NCI-H446 (cell line): ENCODE results near the gene FFAR2.
"Not testable (repeated sequence)": the region's sequence is repeated elsewhere in the genome, so short reads cannot be mapped to it uniquely, and the experiment has no call there.

Experiments used
- DNase-seq, 2 experiments: peaks; one replicate each; lab custom pipeline; 2025; lab: John Stamatoyannopoulos, UW

FFAR2 gene

DNA sequence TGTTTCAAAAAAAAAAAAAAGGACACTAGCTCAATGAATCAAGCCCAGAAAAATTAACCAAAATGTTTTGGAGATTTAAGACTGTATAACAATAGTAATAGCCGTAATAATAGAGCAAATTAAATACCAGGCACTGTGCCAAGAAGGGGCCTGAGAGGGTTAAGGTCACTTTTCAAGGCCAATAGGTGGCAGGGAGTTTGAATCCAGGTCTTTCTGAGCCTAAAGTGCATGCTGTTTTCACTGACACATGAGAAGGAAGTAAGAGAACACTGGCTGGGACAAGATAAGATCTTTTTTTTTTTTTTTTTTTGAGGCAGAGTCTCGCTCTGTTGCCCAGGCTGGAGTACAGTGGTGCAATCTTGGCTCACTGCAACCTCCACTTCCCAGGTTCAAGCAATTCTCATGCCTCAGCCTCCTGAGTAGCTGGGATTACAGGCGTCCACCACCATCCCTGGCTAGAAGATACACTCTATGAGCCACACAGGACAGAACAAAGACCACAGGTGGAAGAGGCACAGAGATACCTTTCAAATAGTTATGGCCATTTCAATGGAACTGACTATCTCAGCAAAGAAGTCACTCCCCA, 7.7 kb downstream of the FFAR2 start:
- DNase-seq: no peak

GRCh38 chr19:35457173-35457572, 9.1 kb downstream of the FFAR2 start:
- DNase-seq: no peak

GRCh38 chr19:35458192-35458591, 10.1 kb downstream of the FFAR2 start:
- DNase-seq: no peak

GRCh38 chr19:35458731-35459391, 10.8 kb downstream of the FFAR2 start:
- DNase-seq: no peak

GRCh38 chr19:35459414-35460082, 11.5 kb downstream of the FFAR2 start:
- no peak for DNase-seq

GRCh38 chr19:35460608-35461007, 12.6 kb downstream of the FFAR2 start:
- no peak for DNase-seq

DNA sequence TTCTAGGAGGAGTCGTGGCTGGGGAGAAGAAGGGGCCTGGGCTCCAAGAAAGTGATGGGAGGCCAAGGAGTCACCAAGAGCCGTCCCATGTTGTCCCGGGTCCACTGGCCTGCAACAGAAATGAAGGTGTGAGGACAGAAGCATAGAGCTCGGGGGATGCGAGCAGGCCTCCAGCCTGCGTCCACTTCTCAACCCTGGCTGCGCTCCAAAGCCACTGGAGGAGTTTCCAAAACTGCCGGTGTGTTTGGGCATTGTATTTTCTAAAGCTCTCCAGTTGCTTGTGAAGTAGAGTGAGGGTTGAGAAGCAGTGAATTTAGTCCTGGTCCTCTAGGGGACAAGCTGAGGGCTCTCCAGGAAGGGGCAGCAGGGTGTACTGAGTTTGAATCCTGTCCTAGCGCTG, 13.0 kb downstream of the FFAR2 start:
- DNase-seq: no peak

- DNase-seq: not testable (repeated sequence)
Observed at GRCh38 chr19:35461788-35462187, 13.7 kb downstream of the FFAR2 start.

GRCh38 chr19:35462476-35462953, 14.5 kb downstream of the FFAR2 start:
- DNase-seq: no peak

DNA sequence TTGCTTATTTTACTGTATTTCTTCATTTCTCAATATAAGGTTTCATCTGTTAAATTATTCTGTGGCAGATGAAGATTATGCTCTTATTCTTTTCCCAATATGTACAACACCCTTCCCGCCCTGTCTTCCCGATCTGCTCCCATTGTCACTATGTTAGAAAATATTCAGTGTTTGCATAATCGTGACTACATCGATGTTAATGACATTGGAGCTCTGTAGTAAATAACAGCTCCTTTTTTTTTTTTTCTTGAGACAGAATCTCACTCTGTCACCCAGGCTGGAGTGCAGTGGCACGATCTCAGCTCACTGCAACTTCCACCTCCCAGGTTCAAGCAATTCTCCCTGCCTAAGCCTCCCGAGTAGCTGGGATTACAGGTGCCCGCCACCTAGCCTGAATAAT, 14.9 kb downstream of the FFAR2 start:
- DNase-seq: not testable (repeated sequence)

- no peak for DNase-seq
Observed at GRCh38 chr19:35466259-35466658, 18.2 kb downstream of the FFAR2 start.

GRCh38 chr19:35468637-35469036, 20.6 kb downstream of the FFAR2 start:
- DNase-seq: no peak

DNA sequence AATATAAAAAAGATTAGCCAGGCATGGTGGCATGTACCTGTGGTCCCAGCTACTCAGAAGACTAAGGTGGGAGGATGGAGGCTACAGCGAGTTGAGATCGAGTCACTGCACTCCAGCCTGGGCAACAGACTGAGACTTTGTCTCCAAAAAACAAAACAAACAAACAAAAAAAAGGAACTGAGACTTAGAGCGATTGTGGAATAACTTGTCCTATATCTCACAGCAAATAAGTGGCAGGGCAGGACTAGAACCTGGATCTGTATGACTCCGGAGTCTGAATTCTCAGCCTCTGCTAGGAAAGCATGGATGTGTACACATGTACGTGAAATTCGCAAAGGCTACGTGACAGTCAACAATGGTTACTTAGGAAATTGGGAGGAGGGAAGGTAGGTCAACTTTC, 22.1 kb downstream of the FFAR2 start:
- no peak for DNase-seq

DNA sequence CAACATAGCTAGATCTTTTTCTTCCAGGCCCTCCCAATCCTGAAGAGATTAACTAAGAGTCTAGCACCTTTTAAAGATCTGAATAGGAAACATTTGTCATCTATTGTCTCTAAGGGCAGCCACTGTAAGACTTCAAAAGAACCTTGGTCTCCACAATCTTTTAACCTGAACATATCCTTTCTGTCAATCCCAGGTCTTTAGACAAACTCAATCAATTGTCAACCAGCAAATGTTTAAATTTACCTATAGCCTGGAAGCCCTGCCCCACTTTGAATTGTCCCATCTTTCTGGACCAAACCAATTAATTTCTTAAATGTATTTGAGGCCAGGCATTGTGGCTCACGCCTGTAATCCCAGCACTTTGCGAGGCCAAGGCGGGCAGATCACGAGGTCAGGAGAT, 23.0 kb downstream of the FFAR2 start:
- DNase-seq: not testable (repeated sequence)

DNA sequence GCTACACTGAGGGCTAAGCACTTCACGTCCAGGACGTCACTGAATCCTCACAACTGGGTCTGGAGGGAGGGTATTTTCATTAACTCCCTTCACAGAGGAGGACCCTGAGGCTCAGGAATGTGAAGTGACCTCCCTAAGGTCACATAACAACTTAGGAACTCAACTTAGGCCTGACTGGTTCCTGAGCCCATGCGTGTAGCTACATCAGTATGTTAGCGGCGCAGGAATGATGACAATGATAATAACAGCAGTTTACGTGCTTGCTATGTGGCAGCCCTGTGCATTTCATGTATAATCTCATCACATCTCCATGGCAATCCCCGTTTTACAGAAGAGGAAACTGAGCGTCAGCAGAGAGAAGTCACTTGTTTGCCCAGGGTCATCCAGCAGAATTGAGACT, 23.9 kb downstream of the FFAR2 start:
- no peak for DNase-seq

DNA sequence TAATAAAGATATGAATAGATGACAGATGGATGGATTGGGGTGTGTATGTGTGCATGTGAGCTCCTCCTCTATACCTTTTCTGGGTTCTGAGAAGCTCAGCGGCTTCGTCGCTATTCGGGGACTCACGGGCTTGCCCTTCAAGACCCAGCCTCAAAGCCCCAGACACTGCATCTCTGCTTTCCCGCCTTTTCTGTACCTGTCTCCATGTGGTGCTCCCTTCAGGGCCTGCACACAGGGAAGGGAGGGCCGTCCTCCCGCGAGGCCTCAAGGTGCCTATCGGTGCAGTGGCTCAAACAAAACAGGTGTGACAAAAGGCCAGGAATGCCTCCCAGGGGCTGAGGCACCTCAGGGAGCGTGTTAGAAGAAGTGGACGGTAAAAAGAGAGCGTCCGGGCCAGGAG, 26.0 kb downstream of the FFAR2 start:
- no peak for DNase-seq

DNA sequence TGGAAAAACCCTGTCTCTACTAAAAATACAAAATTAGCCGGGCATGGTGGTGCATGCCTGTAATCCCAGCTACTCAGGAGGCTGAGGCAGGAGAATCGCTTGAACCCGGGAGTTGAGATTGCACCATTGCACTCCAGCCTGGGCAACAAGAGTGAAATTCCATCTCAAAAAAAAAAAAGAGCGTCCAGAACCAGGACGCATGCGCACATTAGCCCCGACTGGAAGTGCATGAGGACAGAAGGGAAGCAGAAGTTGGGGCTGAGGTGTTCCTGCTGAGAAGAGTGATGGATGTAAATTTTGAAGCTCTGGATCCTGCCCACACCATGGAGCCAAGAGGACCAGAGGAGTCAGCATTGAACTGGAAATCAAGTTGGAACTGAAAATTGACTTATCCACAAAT, 26.5 kb downstream of the FFAR2 start:
- DNase-seq: not testable (repeated sequence)

DNA sequence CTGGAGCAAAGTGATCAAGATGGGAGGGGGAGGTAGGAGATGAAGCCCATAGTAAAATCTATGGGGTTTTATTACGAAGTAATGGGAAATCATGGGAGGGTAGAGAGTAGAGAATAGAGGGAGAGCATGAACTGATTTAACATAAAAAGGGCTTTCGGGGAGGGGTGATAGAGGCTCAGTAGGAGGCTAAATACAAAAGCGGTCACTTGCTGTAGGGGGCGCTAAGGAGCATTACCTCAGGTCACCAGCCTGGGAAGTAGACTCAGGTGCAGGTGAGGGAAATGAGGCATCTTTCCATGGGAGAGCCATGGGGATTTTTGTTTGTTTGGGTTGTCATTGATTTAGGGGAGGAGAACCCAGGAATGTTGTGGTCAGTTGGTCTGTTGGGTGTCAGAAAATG, 28.1 kb downstream of the FFAR2 start:
- DNase-seq: no peak

- no peak for DNase-seq
Observed at GRCh38 chr19:35478794-35479677, 31.0 kb downstream of the FFAR2 start.

DNA sequence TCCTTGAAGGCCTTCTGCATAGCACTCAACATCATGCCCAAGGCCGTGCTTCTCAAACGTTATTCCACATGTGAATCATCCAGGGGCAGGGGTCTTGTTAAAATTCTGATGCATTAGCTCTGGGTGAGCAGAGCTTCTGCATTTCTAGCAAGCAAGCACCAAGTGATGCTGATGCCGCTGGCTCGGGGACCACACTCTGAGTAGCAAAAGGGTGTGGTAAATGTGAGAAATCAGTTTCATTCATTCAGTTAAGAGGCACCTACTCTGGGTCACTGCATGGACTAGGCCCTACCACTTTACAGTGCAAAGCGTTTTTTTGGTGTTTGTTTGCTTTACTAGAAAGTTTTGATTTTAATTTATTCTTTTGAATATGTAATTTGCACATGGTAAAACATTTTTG, 35.0 kb downstream of the FFAR2 start:
- no peak for DNase-seq

GRCh38 chr19:35484252-35485036, 36.4 kb downstream of the FFAR2 start:
- DNase-seq: no peak
